ENCODE measurements around the gene FAM9B. TPM values are rescaled to one million over a fixed set of nuclear protein-coding genes. Genes with fewer than 3 reads are reported as not detected.

The FAM9B gene
- total RNA-seq, 1 experiment from 2014 or later: not detected

GRCh38 chrX:9048801-9049200 is 14.9 kb upstream of the FAM9B start:
- in situ Hi-C loops (cut with HindIII; ENCODE audit: low pct_unique_long_range_greater_than_20kb, low sequenced_read_pairs) (no loop called here), intact Hi-C loops (cut with micrococcal nuclease; ENCODE audit: unreplicated experiment) (no loop called here)
- Histone ChIP-seq H3K9me3 (ENCODE audit: control insufficient read depth, insufficient read depth, low read depth, low read length) (no peaks in the 10 kb centered on the region), H3K36me3 (ENCODE audit: control insufficient read depth, insufficient read depth, low read length) (no peaks in the 10 kb centered on the region), H3K4me1 (ENCODE audit: control insufficient read depth, insufficient read depth, low read length) (no peaks in the 10 kb centered on the region), H3K4me3 (ENCODE audit: low read depth in 2 of 2, low read length in 2 of 2) (no peak overlapping the region), H3K27ac (ENCODE audit: low read length) (no peak overlapping the region), H3K27me3 (ENCODE audit: control insufficient read depth, insufficient read depth, low read length) (no peaks in the 10 kb centered on the region)
- CTCF ChIA-PET: interaction anchor here (0.6 kb wide), 1 partner anchor 152 kb away, joined by 5 read pairs; no protein-coding TSS in a partner anchor
- DNase-seq (ENCODE audit: low read depth, low spot score) (no peak), ATAC-seq (no peak)
- POLR2A ChIA-PET: no interaction called here
- TF ChIP-seq, protein P1, sequence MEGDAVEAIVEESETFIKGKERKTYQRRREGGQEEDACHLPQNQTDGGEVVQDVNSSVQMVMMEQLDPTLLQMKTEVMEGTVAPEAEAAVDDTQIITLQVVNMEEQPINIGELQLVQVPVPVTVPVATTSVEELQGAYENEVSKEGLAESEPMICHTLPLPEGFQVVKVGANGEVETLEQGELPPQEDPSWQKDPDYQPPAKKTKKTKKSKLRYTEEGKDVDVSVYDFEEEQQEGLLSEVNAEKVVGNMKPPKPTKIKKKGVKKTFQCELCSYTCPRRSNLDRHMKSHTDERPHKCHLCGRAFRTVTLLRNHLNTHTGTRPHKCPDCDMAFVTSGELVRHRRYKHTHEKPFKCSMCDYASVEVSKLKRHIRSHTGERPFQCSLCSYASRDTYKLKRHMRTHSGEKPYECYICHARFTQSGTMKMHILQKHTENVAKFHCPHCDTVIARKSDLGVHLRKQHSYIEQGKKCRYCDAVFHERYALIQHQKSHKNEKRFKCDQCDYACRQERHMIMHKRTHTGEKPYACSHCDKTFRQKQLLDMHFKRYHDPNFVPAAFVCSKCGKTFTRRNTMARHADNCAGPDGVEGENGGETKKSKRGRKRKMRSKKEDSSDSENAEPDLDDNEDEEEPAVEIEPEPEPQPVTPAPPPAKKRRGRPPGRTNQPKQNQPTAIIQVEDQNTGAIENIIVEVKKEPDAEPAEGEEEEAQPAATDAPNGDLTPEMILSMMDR (IDR thresholded peaks at IDR 0.05): no peak
- no peak for TF ChIP-seq REST (IDR thresholded peaks at IDR 0.05; ENCODE audit: insufficient read depth in 1 of 2, low read depth in 2 of 2, low read length in 1 of 2)
- no peak for TF ChIP-seq POLR2AphosphoS5 (IDR thresholded peaks at IDR 0.05; ENCODE audit: low read depth, low read length)
- TF ChIP-seq TCF7L2 (IDR thresholded peaks at IDR 0.05; ENCODE audit: low read depth, low read length): no peak
- no peak for TF ChIP-seq SIN3A (IDR thresholded peaks at IDR 0.05; ENCODE audit: borderline replicate concordance, insufficient read depth, low read depth, low read length)
- BruUV-seq (replicated peaks): no TSS peak

GRCh38 chrX:9038244-9038643 is 4.3 kb upstream of the FAM9B start:
- no peak for TF ChIP-seq TCF7L2 (IDR thresholded peaks at IDR 0.05; ENCODE audit: low read depth, low read length)
- no peak for TF ChIP-seq SIN3A (IDR thresholded peaks at IDR 0.05; ENCODE audit: borderline replicate concordance, insufficient read depth, low read depth, low read length)
- no peak for TF ChIP-seq POLR2AphosphoS5 (IDR thresholded peaks at IDR 0.05; ENCODE audit: low read depth, low read length)
- TF ChIP-seq, protein P1 (IDR thresholded peaks at IDR 0.05): no peak
- no peak for TF ChIP-seq REST (IDR thresholded peaks at IDR 0.05; ENCODE audit: insufficient read depth in 1 of 2, low read depth in 2 of 2, low read length in 1 of 2)
- ChIA-PET CTCF (no interaction called here), POLR2A (no interaction called here)
- ATAC-seq: no peak
- intact Hi-C loops (cut with micrococcal nuclease; ENCODE audit: unreplicated experiment) (no loop called here), in situ Hi-C loops (cut with HindIII; ENCODE audit: low pct_unique_long_range_greater_than_20kb, low sequenced_read_pairs) (no loop called here)
- H3K4me1 ChIP-seq (ENCODE audit: control insufficient read depth, insufficient read depth, low read length): no peaks in the 10 kb centered on the region
- no peak overlapping the region for H3K4me3 ChIP-seq (ENCODE audit: low read depth in 2 of 2, low read length in 2 of 2)
- no peaks in the 10 kb centered on the region for H3K36me3 ChIP-seq (ENCODE audit: control insufficient read depth, insufficient read depth, low read length)
- no peak overlapping the region for H3K27ac ChIP-seq (ENCODE audit: low read length)
- no peaks in the 10 kb centered on the region for H3K27me3 ChIP-seq (ENCODE audit: control insufficient read depth, insufficient read depth, low read length)
- H3K9me3 ChIP-seq (ENCODE audit: control insufficient read depth, insufficient read depth, low read depth, low read length): no peaks in the 10 kb centered on the region
- BruUV-seq (replicated peaks): no TSS peak
- no peak for DNase-seq (ENCODE audit: low read depth, low spot score)

Data from Panc1 (cell line).